ENCODE results near the gene COL27A1. TPM values are rescaled to one million over a fixed set of nuclear protein-coding genes. Genes with fewer than 3 reads are reported as not detected.

COL27A1 gene
- total RNA-seq, 1 donor from 2014 or later: 3.9 TPM

DNA sequence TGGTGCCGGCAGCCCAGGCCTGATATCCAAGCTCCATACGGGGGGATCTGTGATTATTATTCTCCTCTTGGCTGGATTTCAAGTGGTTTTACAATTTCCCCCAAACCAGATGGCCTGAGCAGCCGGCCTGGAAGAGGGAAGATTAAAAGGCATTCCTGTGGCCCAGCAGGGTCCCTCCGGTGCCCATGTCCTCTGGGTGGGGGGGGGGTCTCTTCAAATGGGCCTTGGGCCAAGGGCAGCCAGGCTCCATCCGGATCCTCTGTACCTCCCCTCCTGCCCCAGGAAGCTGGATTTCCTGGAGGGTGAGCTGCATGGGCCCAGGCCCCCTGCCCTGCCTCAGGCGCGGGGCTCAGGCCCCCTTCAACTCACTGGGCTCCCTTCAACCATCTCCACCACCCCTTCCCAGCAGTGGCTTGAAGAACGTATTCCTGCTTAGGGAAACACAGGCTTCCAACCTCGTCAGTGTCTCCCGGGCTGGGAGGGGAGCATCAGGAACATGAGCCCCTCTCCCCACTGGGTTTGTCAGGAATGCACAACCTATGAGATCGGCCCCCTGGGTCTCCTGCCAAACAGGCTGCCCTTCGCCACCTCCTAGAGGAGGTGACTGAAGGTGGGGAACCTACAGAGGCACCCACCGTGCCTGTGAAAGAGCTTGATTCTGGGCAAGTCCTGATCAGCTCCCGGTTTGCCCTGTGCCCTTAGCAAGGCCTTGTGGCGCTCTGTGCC, 104.6 kb downstream of the COL27A1 start:
- TF ChIP-seq CTCF (IDR thresholded peaks at IDR 0.05; ENCODE audit: partially characterized antibody, unreplicated experiment): no peak
- Mint-ChIP-seq H3K27ac (ENCODE audit: unreplicated experiment) (no peak overlapping the region), H3K9me3 (ENCODE audit: unreplicated experiment) (peaks cover 3% of the 10 kb centered on the region), H3K36me3 (ENCODE audit: unreplicated experiment) (no peaks in the 10 kb centered on the region), H3K4me1 (ENCODE audit: low read depth, unreplicated experiment) (no peaks in the 10 kb centered on the region), H3K27me3 (ENCODE audit: unreplicated experiment) (peaks cover 2% of the 10 kb centered on the region), H3K4me3 (ENCODE audit: unreplicated experiment) (no peak overlapping the region)
- DNase-seq: no peak

- Mint-ChIP-seq H3K9me3 (ENCODE audit: unreplicated experiment) (peaks cover 3% of the 10 kb centered on the region), H3K4me3 (ENCODE audit: unreplicated experiment) (no peak overlapping the region), H3K4me1 (ENCODE audit: low read depth, unreplicated experiment) (no peaks in the 10 kb centered on the region), H3K27ac (ENCODE audit: unreplicated experiment) (no peak overlapping the region), H3K27me3 (ENCODE audit: unreplicated experiment) (peaks cover 2% of the 10 kb centered on the region), H3K36me3 (ENCODE audit: unreplicated experiment) (no peaks in the 10 kb centered on the region)
- no peak for DNase-seq
- no peak for TF ChIP-seq CTCF (IDR thresholded peaks at IDR 0.05; ENCODE audit: partially characterized antibody, unreplicated experiment)
Measured at GRCh38 chr9:114261026-114261425, 105.7 kb downstream of the COL27A1 start.

DNA sequence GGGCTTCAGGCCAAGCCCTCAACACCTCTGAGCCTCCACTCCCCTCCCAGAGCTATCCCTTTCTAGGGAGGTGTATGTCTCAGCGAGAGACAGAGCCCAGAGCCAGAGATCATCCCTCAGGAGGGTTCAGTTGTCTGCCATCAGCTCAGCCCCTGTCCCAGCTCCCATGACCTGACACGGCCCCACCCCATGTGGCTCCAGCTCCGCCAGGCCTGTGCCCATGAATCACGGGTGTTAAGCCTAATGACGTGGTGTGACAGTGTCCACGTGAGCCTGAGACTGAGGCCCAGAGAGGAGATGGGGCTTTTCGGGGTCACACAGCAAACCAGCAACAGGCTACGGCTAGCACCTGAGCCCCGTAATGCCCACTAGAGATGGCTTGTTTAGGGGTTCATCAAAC, 106.7 kb downstream of the COL27A1 start:
- no peak overlapping the region for H3K4me3 Mint-ChIP-seq (ENCODE audit: unreplicated experiment)
- DNase-seq: no peak
- no peaks in the 10 kb centered on the region for H3K4me1 Mint-ChIP-seq (ENCODE audit: low read depth, unreplicated experiment)
- peaks cover 3% of the 10 kb centered on the region for H3K9me3 Mint-ChIP-seq (ENCODE audit: unreplicated experiment)
- H3K27ac Mint-ChIP-seq (ENCODE audit: unreplicated experiment): no peak overlapping the region
- peaks cover 2% of the 10 kb centered on the region for H3K27me3 Mint-ChIP-seq (ENCODE audit: unreplicated experiment)
- no peaks in the 10 kb centered on the region for H3K36me3 Mint-ChIP-seq (ENCODE audit: unreplicated experiment)
- no peak for TF ChIP-seq CTCF (IDR thresholded peaks at IDR 0.05; ENCODE audit: partially characterized antibody, unreplicated experiment)

DNA sequence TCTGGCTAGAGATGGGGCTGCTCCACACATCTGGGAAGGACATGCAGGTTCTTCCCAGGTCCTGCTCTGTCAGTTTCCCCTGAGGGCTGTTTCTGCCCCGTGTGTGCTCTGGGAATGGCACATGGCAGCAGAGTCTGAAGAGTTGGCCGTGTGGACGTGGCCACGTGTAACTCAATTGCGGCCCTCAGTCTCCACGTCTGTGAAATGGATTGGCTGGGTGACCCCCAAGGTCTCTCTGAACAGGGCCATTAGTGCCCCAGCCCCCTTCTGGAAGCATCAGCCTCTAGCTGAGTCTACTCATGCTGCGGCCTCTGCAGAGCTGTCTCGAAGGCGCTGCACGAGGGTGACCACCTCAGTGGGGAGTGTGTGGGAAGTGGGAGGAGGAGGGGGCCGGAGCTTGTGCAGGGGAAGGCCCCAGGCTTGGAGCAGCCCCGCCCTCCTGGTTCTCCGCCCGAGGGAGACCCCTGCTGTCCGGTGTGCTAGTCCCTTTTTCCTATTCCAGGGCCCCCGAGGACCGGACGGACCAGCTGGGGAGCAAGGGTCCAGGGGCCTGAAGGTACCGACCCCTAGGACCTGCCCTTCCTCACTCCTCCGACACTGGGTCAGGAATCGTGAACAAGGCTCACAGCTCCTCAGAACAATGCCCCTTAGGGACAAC, 108.6 kb downstream of the COL27A1 start:
- H3K27me3 Mint-ChIP-seq (ENCODE audit: unreplicated experiment): no peaks in the 10 kb centered on the region
- peak; percentile 44 for DNase-seq
- no peak overlapping the region for H3K27ac Mint-ChIP-seq (ENCODE audit: unreplicated experiment)
- no peak overlapping the region for H3K4me3 Mint-ChIP-seq (ENCODE audit: unreplicated experiment)
- no peaks in the 10 kb centered on the region for H3K4me1 Mint-ChIP-seq (ENCODE audit: low read depth, unreplicated experiment)
- H3K36me3 Mint-ChIP-seq (ENCODE audit: unreplicated experiment): no peaks in the 10 kb centered on the region
- no peak for TF ChIP-seq CTCF (IDR thresholded peaks at IDR 0.05; ENCODE audit: partially characterized antibody, unreplicated experiment)
- H3K9me3 Mint-ChIP-seq (ENCODE audit: unreplicated experiment): peaks cover 3% of the 10 kb centered on the region
